Measurements from ENCODE around the gene UBE3C. TPM values are rescaled to one million over a fixed set of nuclear protein-coding genes. Genes with fewer than 3 reads are reported as not detected.

The UBE3C gene
- total and polyA plus RNA-seq, 9 of the 15 experiments (the other 6 are each of a cell fraction or from before 2014, with no cell fraction given) = 9.6 to 91.7 (median 75.4) TPM

GRCh38 chr7:157138101-157138423 lies 664 bp upstream of the UBE3C start (continued):
- TF ChIP-seq ZBTB40 (IDR thresholded peaks at IDR 0.05) (peak; percentile 56; the same call in 1 of the 2 replicates), ZBTB40 (CRISPR knock-in tag; IDR thresholded peaks at IDR 0.05) (no peak), ARID1B (IDR thresholded peaks at IDR 0.05) (no peak), COPS2 (conservative IDR thresholded peaks at IDR 0.05) (no peak), ELF2 (CRISPR knock-in tag; IDR thresholded peaks at IDR 0.05) (no peak), XRCC3 (IDR thresholded peaks at IDR 0.05) (no peak), ZNF785 (CRISPR knock-in tag; IDR thresholded peaks at IDR 0.05) (no peak), HCFC1 (IDR thresholded peaks at IDR 0.05; ENCODE audit: low read depth, low read length) (no peak), CGGBP1 (CRISPR knock-in tag; IDR thresholded peaks at IDR 0.05) (no peak), ARNT (IDR thresholded peaks at IDR 0.05) (0 out of 4 replicates have a peak, but pooled peaks of 1 of the 2 experiments have one; percentile 46), CEBPZ (IDR thresholded peaks at IDR 0.05; ENCODE audit: borderline replicate concordance, low read depth, low read length) (no peak), SMARCC2 (IDR thresholded peaks at IDR 0.05; ENCODE audit: low read depth) (peak; percentile 22; the same call in 1 of the 2 replicates), DACH1 (IDR thresholded peaks at IDR 0.05; ENCODE audit: partially characterized antibody) (no peak), CC2D1A (IDR thresholded peaks at IDR 0.05) (no peak), MTA2 (IDR thresholded peaks at IDR 0.05; ENCODE audit: low read depth) (no peak), SMAD2 (IDR thresholded peaks at IDR 0.05; ENCODE audit: low read depth, low read length) (no peak), NR2C1 (IDR thresholded peaks at IDR 0.05) (0 out of 2 replicates have a peak, but pooled peaks have one; percentile 17), NR2C1 (tag; IDR thresholded peaks at IDR 0.05) (no peak), JUN (IDR thresholded peaks at IDR 0.05; ENCODE audit: borderline replicate concordance, low read depth, low read length) (no peak), JUN (CRISPR knock-in tag; IDR thresholded peaks at IDR 0.05; ENCODE audit: borderline replicate concordance) (no peak)

Data from K562 (cell line).